Thyroid gland (tissue), 4 donors: Measurements from ENCODE around the gene CCDC3.

Experiments used
- CTCF ChIP-seq, 6 experiments: fragments of 200-600 bp in 3 of 6; fragments of 450-650 bp in 3 of 6; sonication (generic) in 3 of 6; IDR thresholded peaks; one replicate each; pipeline ENCODE4 v1.5.1; 2016 to 2019; ENCODE audit warnings: antibody characterized with exemption in 6 of 6, mild to moderate bottlenecking in 2 of 6, inconsistent platforms in 1 of 6, moderate library complexity in 1 of 6
- POLR2A ChIP-seq, 2 donors: fragments of 450-650 bp; IDR thresholded peaks; one replicate each; pipeline ENCODE4 v1.6.1; 2017; ENCODE audit warnings: antibody characterized with exemption in 2 of 2, mild to moderate bottlenecking in 2 of 2, moderate library complexity in 1 of 2

DNA sequence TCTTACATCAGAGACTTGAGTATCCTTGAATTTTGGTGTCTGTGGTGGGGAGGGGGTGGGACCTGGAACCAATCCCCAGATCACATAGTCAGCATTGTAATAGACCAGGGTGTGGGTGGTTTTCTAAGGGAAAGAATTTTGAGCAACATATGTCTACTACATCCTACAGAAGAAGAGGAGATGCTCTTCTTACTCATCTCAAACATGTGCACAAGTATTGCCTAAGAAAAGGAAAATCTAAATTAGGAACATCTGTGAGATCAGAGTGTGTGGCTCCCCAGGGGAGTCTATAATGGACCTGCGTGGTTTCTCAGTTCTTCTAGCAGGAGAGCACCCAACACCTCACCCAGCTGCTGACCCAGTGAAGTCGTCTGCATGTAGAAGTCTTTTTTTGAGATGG, 148.8 kb downstream of the CCDC3 start:
- no peak for TF ChIP-seq CTCF (IDR thresholded peaks at IDR 0.05)
- no peak for TF ChIP-seq POLR2A (IDR thresholded peaks at IDR 0.05)
